K562 (cell line): ENCODE measurements around the gene JUND. TPM values are rescaled to one million over a fixed set of nuclear protein-coding genes. Genes with fewer than 3 reads are reported as not detected.

Source experiments
- ATAC-seq: fragments of 200-7000 bp; cut with Tn5 transposase; 3 replicates; pipeline ENCODE4 v1.9.1; 2020; ENCODE audit warnings: moderate library complexity
- BruUV-seq: library from RNA; stranded (reverse); fragments of 400-500 nt; replicated peaks from 2 replicates; lab custom pipeline; 2021; lab: Mats Ljungman, UMichigan
- CTCF ChIA-PET: fragments of 300-600 bp; formaldehyde crosslinking; extraction: SDS; loops from one replicate; lab custom pipeline; 2021; ENCODE audit warnings: low intra/inter-chr PET ratio; lab: Yijun Ruan, JAX
- POLR2A ChIA-PET: fragments of 300-600, 350-650 bp; sonication (Branson Sonifier 250); formaldehyde crosslinking; extraction: SDS; loops from one replicate; lab custom pipeline; 2021; ENCODE audit warnings: antibody characterized with exemption, inconsistent platforms; lab: Yijun Ruan, JAX
- DNase-seq, 4 experiments: peaks; one replicate each; pipeline versions ENCODE4 v3.0.0 to v3.0.0-alpha.2; 2011 to 2018; ENCODE audit warnings: low spot score in 3 of 4, mixed read lengths in 3 of 4; ENCODE audit errors: extremely low read depth in 1 of 4
- FAIRE-seq: peaks from 2 replicates; lab custom pipeline; 2011; peaks lifted over from hg19 to GRCh38; lab: Jason Lieb, UNC
- H2AFZ ChIP-seq: 2 replicates; pipeline ENCODE4 v1.6.0; 2011; ENCODE audit warnings: low read depth, low read length, control low read depth, inconsistent platforms
- H3K27ac ChIP-seq: fragments of 200-600 bp; 3 replicates; pipeline ENCODE4 v1.8.0; 2011; ENCODE audit warnings: low read depth, mild to moderate bottlenecking, control low read depth, inconsistent platforms, low read length, moderate library complexity, mixed read lengths; ENCODE audit errors: extremely low read depth
- H3K27me3 ChIP-seq, 2 experiments: fragments of 300-600 bp in 1 of 2; 2 replicates in 1 of 2; 3 replicates in 1 of 2; pipeline versions ENCODE4 v1.6.0 to v1.8.0; 2011; ENCODE audit warnings: inconsistent platforms in 2 of 2, low read length in 2 of 2, mild to moderate bottlenecking in 1 of 2, mixed read lengths in 1 of 2, moderate library complexity in 1 of 2; ENCODE audit not compliant: control insufficient read depth in 2 of 2, insufficient read depth in 2 of 2
- H3K36me3 ChIP-seq: fragments of 300-600 bp; 3 replicates; pipeline ENCODE4 v1.8.0; 2011; ENCODE audit warnings: mild to moderate bottlenecking, low read length, inconsistent platforms; ENCODE audit not compliant: control insufficient read depth, insufficient read depth
- H3K4me1 ChIP-seq, 2 experiments: fragments of 200-600 bp in 1 of 2; replicated peaks in 1 of 2; 2 replicates in 1 of 2; 3 replicates in 1 of 2; pipeline versions ENCODE4 v1.5.1 to v1.8.0; 2011; ENCODE audit warnings: inconsistent platforms in 2 of 2, low read length in 2 of 2, mild to moderate bottlenecking in 1 of 2, mixed read lengths in 1 of 2, moderate library complexity in 1 of 2; ENCODE audit not compliant: control insufficient read depth in 2 of 2, insufficient read depth in 2 of 2
- H3K4me2 ChIP-seq: 2 replicates; pipeline ENCODE4 v1.6.1; 2011; ENCODE audit warnings: low read length, control low read depth, inconsistent platforms, mixed read lengths; ENCODE audit not compliant: insufficient read depth
- H3K4me3 ChIP-seq: fragments of 200-600 bp; sonication (generic), shearing (Covaris generic); 2 replicates; pipeline ENCODE4 v1.5.1; 2016; ENCODE audit warnings: control low read depth, inconsistent platforms
- H3K79me2 ChIP-seq: fragments of 200-600 bp; 3 replicates; pipeline ENCODE4 v1.8.0; 2011; ENCODE audit warnings: low read length, inconsistent platforms; ENCODE audit not compliant: control insufficient read depth, insufficient read depth
- H3K9ac ChIP-seq, 2 experiments: 2 replicates each; pipeline versions ENCODE4 v1.6.0 to v1.6.1; 2011; ENCODE audit warnings: low read depth in 2 of 2, low read length in 2 of 2, control low read depth in 1 of 2, inconsistent platforms in 1 of 2, mild to moderate bottlenecking in 1 of 2, mixed read lengths in 1 of 2; ENCODE audit not compliant: insufficient read depth in 1 of 2
- H3K9me1 ChIP-seq: one replicate; pipeline ENCODE4 v1.6.0; 2011; ENCODE audit warnings: inconsistent platforms, mild to moderate bottlenecking, low read length, moderate library complexity; ENCODE audit not compliant: control insufficient read depth, insufficient read depth
- H3K9me3 ChIP-seq: replicated peaks from 2 replicates; pipeline ENCODE4 v1.5.1; 2011; ENCODE audit warnings: low read depth, low read length, inconsistent platforms; ENCODE audit not compliant: control insufficient read depth, insufficient read depth
- H4K20me1 ChIP-seq: replicated peaks from 2 replicates; pipeline ENCODE4 v1.6.1; 2011; ENCODE audit warnings: low read length, inconsistent platforms, mixed read lengths; ENCODE audit not compliant: control insufficient read depth, insufficient read depth
- DPF2 ChIP-seq: fragments of 450-650 bp; IDR thresholded peaks from 2 replicates; pipeline ENCODE4 v1.6.1; 2016
- RBFOX2 ChIP-seq: fragments of 200-400 bp; formaldehyde crosslinking; IDR thresholded peaks from 2 replicates; pipeline ENCODE4 v1.6.1; 2017; ENCODE audit warnings: low read depth, mild to moderate bottlenecking, low read length, moderate library complexity
- YY1 ChIP-seq, 3 experiments: IDR thresholded peaks; 2 replicates each; pipeline ENCODE4 v1.6.1; 2011; ENCODE audit warnings: low read length in 2 of 3, mild to moderate bottlenecking in 2 of 3, moderate library complexity in 2 of 3, borderline replicate concordance in 1 of 3, control low read depth in 1 of 3, low read depth in 1 of 3; ENCODE audit not compliant: insufficient read depth in 3 of 3, insufficient replicate concordance in 2 of 3, control insufficient read depth in 1 of 3, insufficient read length in 1 of 3; ENCODE audit errors: extremely low read depth in 1 of 3
- WGBS: fragments of 100-300 bp; shearing (Covaris generic); methylation state at CpG from one replicate; pipeline ENCODE4 v1.1.6; 2016; ENCODE audit warnings: low coverage, mixed read lengths; ENCODE audit not compliant: insufficient coverage; ENCODE audit errors: missing lambda C conversion rate; 5-methylcytosine and 5-hydroxymethylcytosine counted together
- in situ Hi-C: fragments of 300-500 bp; cut with MboI; formaldehyde crosslinking; loops from 4 replicates; pipeline ENCODE4 v1.15.0; 2018; ENCODE audit warnings: inconsistent platforms, mixed read lengths
- intact Hi-C: fragments of 100-400 bp; cut with micrococcal nuclease; formaldehyde crosslinking; loops from 2 replicates; pipeline ENCODE4 v1.14.2; 2022
- polyA plus RNA-seq, 8 experiments: library from polyadenylated mRNA; depleted of rRNA in 4 of 8; stranded (reverse) in 5 of 8; unstranded in 3 of 8; fragments of >200 nt; fragmentation: Nextera tagmentation in 2 of 8; fragmentation: Illumina TruSeq in 1 of 8; extraction: Ambion mirVana in 2 of 8; extraction: Trizol in 1 of 8; gene quantifications; 2 replicates each; pipeline versions ENCODE4 v1.2.1 to v1.2.3, GENCODE V29; 2011 to 2014; ENCODE audit warnings: inconsistent platforms in 1 of 8, missing spikeins in 1 of 8
- total RNA-seq, 7 experiments: library from RNA; depleted of rRNA in 6 of 7; stranded (reverse); fragments of >200 nt in 6 of 7; fragmentation: Illumina TruSeq in 2 of 7; extraction: Trizol in 2 of 7; gene quantifications; 2 replicates each; pipeline versions ENCODE4 v1.2.1 to v1.2.3, GENCODE V29; 2011 to 2021; ENCODE audit warnings: low replicate concordance in 1 of 7
- TF ChIP-seq, protein P1 (sequence below): fragments of 450-650 bp; IDR thresholded peaks from 2 replicates; pipeline ENCODE4 v1.6.1; 2017; ENCODE audit warnings: antibody characterized with exemption, mild to moderate bottlenecking
- TF ChIP-seq, protein P2 (sequence below): sonication (generic); formaldehyde crosslinking; IDR thresholded peaks from 2 replicates; pipeline ENCODE4 v1.8.1; 2023; ENCODE audit warnings: mild to moderate bottlenecking, missing genetic modification reagents

The JUND gene
- total and polyA plus RNA-seq, 9 of the 15 experiments (the other 6 are each of a cell fraction or from before 2014, with no cell fraction given), result 6.4 to 286 (median 42.3) TPM

DNA sequence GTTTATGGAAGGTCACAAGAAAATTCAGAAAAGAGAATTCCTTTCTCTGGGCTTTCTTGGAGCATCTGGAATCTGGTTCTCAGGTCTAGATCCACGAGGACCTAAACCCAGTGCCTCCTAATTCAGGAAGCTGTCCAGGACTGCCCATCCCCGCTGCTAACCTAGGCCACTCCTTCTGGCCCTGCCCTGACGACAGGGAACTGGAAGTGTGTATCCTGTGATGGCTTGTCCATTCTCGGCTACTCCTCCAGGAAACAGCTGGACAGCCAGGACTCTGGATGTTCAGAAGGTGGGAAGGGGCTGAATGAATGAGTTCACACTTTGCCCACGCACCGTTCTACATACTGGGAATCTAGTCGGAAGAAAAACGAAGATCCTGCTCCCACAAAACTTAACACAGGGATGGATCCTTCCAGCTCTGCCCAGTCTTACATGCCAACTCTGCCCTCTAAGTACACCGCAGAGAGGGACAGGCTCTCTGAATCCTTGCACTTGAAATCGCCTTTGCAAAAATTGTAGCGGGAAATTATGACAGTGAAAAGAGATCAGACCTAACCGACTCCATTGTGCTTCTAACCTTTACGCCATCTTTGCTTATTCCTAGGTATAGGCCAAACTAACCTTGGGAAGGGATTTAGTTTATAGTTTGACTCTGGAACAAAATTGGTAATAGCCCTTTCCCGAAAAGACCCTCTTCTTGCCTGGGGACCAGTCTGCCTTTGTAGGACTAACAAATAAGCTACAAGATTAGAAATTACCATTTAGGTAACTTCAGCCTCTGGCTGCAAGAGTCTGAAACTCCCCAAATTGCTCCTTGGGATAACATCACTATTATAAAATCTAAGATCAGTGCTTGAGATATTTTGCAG lies 39.7 kb upstream of the JUND start (continued):
- TF ChIP-seq DPF2, result 0 out of 2 replicates have a peak, but pooled peaks have one; percentile 24
- TF ChIP-seq, protein P1, sequence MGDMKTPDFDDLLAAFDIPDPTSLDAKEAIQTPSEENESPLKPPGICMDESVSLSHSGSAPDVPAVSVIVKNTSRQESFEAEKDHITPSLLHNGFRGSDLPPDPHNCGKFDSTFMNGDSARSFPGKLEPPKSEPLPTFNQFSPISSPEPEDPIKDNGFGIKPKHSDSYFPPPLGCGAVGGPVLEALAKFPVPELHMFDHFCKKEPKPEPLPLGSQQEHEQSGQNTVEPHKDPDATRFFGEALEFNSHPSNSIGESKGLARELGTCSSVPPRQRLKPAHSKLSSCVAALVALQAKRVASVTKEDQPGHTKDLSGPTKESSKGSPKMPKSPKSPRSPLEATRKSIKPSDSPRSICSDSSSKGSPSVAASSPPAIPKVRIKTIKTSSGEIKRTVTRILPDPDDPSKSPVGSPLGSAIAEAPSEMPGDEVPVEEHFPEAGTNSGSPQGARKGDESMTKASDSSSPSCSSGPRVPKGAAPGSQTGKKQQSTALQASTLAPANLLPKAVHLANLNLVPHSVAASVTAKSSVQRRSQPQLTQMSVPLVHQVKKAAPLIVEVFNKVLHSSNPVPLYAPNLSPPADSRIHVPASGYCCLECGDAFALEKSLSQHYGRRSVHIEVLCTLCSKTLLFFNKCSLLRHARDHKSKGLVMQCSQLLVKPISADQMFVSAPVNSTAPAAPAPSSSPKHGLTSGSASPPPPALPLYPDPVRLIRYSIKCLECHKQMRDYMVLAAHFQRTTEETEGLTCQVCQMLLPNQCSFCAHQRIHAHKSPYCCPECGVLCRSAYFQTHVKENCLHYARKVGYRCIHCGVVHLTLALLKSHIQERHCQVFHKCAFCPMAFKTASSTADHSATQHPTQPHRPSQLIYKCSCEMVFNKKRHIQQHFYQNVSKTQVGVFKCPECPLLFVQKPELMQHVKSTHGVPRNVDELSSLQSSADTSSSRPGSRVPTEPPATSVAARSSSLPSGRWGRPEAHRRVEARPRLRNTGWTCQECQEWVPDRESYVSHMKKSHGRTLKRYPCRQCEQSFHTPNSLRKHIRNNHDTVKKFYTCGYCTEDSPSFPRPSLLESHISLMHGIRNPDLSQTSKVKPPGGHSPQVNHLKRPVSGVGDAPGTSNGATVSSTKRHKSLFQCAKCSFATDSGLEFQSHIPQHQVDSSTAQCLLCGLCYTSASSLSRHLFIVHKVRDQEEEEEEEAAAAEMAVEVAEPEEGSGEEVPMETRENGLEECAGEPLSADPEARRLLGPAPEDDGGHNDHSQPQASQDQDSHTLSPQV, result peak; percentile 88

DNA sequence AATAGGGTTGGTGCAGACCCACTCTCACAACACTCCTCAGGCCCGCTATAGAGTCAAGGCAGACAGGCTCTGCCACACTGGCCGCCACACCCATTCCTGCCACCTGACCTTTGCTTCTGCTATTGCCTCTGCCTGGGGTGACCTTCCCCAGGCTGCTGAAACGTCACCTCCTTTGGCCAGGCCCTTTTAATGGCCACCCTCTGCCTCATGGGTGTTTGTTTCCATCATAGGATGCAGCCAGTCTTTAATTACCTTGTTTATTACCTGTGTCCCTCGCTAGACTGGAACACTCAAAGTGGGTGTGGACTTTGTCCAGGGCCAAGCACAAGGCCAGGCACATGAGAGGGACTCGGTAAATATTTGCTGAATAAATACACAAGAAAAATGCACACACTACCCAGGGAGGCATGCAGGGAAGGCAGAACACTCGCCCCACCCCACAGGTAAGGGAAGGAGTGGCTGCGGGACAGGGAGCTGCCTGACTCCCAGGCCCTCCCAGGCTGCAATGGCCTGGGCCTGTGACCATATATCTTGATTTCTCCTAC lies 38.2 kb upstream of the JUND start:
- peaks cover 57% of the 10 kb centered on the region for H3K36me3 ChIP-seq
- peak overlapping the region; percentile 57 for H3K27ac ChIP-seq
- ChIA-PET CTCF (no interaction called here), POLR2A (interaction anchor here (1.1 to 4.2 kb wide), 5 partner anchors 9 to 69 kb away, joined by 3 to 117 read pairs (median 3); partner anchors contain the start of genes IQCN and JUND)
- intact Hi-C loops, result loop anchor here (10.0 kb wide), 1 partner anchor 205 kb away; no protein-coding TSS in a partner anchor
- DNase-seq, result peak in 1 of 4 experiments; percentile 7
- no peaks in the 10 kb centered on the region for H4K20me1 ChIP-seq
- in situ Hi-C loops, result loop anchor here (5.0 kb wide), 1 partner anchor 42 kb away; no protein-coding TSS in a partner anchor
- H3K9ac ChIP-seq, result peak overlapping the region in 1 of 2 experiments; percentile 81; a peak in 2 of 4 replicates
- ATAC-seq, result no peak
- no peaks in the 10 kb centered on the region for H3K9me3 ChIP-seq
- no TSS peak for BruUV-seq
- H3K79me2 ChIP-seq, result peaks cover 84% of the 10 kb centered on the region
- no peak for FAIRE-seq
- H3K9me1 ChIP-seq, result no peaks in the 10 kb centered on the region
- H3K4me3 ChIP-seq, result no peak overlapping the region
- peak overlapping the region; percentile 26 for H3K4me2 ChIP-seq
- H3K4me1 ChIP-seq, result peaks cover 44 to 54% of the 10 kb centered on the region in 2 experiments
- 67% methylated on average over 7 of the region's 7 CpGs for WGBS
- no peaks in the 10 kb centered on the region for H3K27me3 ChIP-seq
- H2AFZ ChIP-seq, result no peak overlapping the region
- TF ChIP-seq, protein P2, sequence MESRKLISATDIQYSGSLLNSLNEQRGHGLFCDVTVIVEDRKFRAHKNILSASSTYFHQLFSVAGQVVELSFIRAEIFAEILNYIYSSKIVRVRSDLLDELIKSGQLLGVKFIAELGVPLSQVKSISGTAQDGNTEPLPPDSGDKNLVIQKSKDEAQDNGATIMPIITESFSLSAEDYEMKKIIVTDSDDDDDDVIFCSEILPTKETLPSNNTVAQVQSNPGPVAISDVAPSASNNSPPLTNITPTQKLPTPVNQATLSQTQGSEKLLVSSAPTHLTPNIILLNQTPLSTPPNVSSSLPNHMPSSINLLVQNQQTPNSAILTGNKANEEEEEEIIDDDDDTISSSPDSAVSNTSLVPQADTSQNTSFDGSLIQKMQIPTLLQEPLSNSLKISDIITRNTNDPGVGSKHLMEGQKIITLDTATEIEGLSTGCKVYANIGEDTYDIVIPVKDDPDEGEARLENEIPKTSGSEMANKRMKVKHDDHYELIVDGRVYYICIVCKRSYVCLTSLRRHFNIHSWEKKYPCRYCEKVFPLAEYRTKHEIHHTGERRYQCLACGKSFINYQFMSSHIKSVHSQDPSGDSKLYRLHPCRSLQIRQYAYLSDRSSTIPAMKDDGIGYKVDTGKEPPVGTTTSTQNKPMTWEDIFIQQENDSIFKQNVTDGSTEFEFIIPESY, result peak; percentile 66; the same call in 1 of the 2 replicates
- TF ChIP-seq RBFOX2 (0 out of 2 replicates have a peak, but pooled peaks have one; percentile 30), YY1 (IDR thresholded peaks at IDR 0.05; ENCODE audit: borderline replicate concordance in 1 of 3, control insufficient read depth in 1 of 3, extremely low read depth in 1 of 3, insufficient read depth in 3 of 3, insufficient read length in 1 of 3, insufficient replicate concordance in 2 of 3, low read depth in 1 of 3, low read length in 2 of 3) (peak in 1 of 3 experiments; percentile 27)
